Loucy (cell line): ENCODE measurements around the gene CALML3.

Source experiments
- H2AFZ ChIP-seq: fragments of 200-600 bp; sonication (generic); 2 replicates; pipeline ENCODE4 v1.6.0; 2016; ENCODE audit warnings: antibody characterized with exemption, mild to moderate bottlenecking, low read length, moderate library complexity
- H3F3A ChIP-seq: fragments of 200-600 bp; 2 replicates; pipeline ENCODE4 v1.6.0; 2016; ENCODE audit warnings: antibody characterized with exemption, low read depth, mild to moderate bottlenecking
- H3K27me3 ChIP-seq: fragments of 200-600 bp; sonication (generic); 2 replicates; pipeline ENCODE4 v1.6.1; 2014; ENCODE audit warnings: low read length, mild to moderate bottlenecking; ENCODE audit not compliant: insufficient read depth, poor library complexity, severe bottlenecking
- H3K36me3 ChIP-seq: fragments of 200-600 bp; sonication (generic); 2 replicates; pipeline ENCODE4 v1.6.1; 2016; ENCODE audit warnings: low read length; ENCODE audit not compliant: insufficient read depth
- H3K4me1 ChIP-seq: fragments of 200-600 bp; sonication (generic); 2 replicates; pipeline ENCODE4 v1.5.1; 2014; ENCODE audit warnings: low read length, mild to moderate bottlenecking; ENCODE audit not compliant: insufficient read depth, poor library complexity, severe bottlenecking
- H3K4me2 ChIP-seq: fragments of 200-600 bp; sonication (generic); 2 replicates; pipeline ENCODE4 v1.6.0; 2014; ENCODE audit warnings: antibody characterized with exemption, low read length, low read depth, mild to moderate bottlenecking; ENCODE audit not compliant: poor library complexity, severe bottlenecking
- H3K4me3 ChIP-seq: fragments of 200-600 bp; sonication (generic); 2 replicates; pipeline ENCODE4 v1.5.1; 2014; ENCODE audit warnings: low read length, mild to moderate bottlenecking, mixed read lengths; ENCODE audit not compliant: poor library complexity, severe bottlenecking
- H3K79me2 ChIP-seq: fragments of 200-600 bp; sonication (generic); 2 replicates; pipeline ENCODE4 v1.6.1; 2014; ENCODE audit warnings: low read length; ENCODE audit not compliant: insufficient read depth
- H3K9ac ChIP-seq: fragments of 200-600 bp; sonication (generic); 2 replicates; pipeline ENCODE4 v1.6.0; 2014; ENCODE audit warnings: mild to moderate bottlenecking, low read depth, low read length, moderate library complexity; ENCODE audit not compliant: poor library complexity, severe bottlenecking
- H3K9me2 ChIP-seq: fragments of 200-600 bp; sonication (generic); replicated peaks from 2 replicates; pipeline ENCODE4 v1.6.1; 2016; ENCODE audit warnings: low read depth, low read length, mixed read lengths
- H3K9me3 ChIP-seq: fragments of 200-600 bp; sonication (generic); 2 replicates; pipeline ENCODE4 v1.6.1; 2014; ENCODE audit warnings: mild to moderate bottlenecking, antibody characterized with exemption, low read length, low read depth; ENCODE audit not compliant: insufficient read depth
- H4K20me1 ChIP-seq: fragments of 200-600 bp; sonication (generic); 2 replicates; pipeline ENCODE4 v1.6.0; 2014; ENCODE audit warnings: antibody characterized with exemption, low read length, mild to moderate bottlenecking; ENCODE audit not compliant: insufficient read depth, poor library complexity, severe bottlenecking
- CTCF ChIP-seq: fragments of 200-600 bp; sonication (generic); conservative IDR thresholded peaks from 2 replicates; pipeline ENCODE4 v1.5.1; 2014; ENCODE audit warnings: mild to moderate bottlenecking, antibody characterized with exemption, low read length
- EZH2phosphoT487 ChIP-seq: fragments of 200-600 bp; IDR thresholded peaks from 2 replicates; pipeline ENCODE4 v1.6.1; 2018; ENCODE audit warnings: antibody characterized with exemption, mild to moderate bottlenecking, moderate library complexity, borderline replicate concordance

Gene CALML3

GRCh38 chr10:5531558-5532306, 7.0 kb downstream of the CALML3 start:
- Histone ChIP-seq H3K27me3 (no peaks in the 10 kb centered on the region), H2AFZ (no peak overlapping the region), H3K9me3 (no peaks in the 10 kb centered on the region), H4K20me1 (no peaks in the 10 kb centered on the region), H3K36me3 (no peaks in the 10 kb centered on the region), H3K79me2 (no peaks in the 10 kb centered on the region), H3K4me1 (no peaks in the 10 kb centered on the region), H3F3A (no peaks in the 10 kb centered on the region), H3K4me3 (no peak overlapping the region), H3K9ac (no peak overlapping the region), H3K4me2 (no peak overlapping the region), H3K9me2 (no peaks in the 10 kb centered on the region)
- TF ChIP-seq EZH2phosphoT487 = no peak
- TF ChIP-seq CTCF = no peak

DNA sequence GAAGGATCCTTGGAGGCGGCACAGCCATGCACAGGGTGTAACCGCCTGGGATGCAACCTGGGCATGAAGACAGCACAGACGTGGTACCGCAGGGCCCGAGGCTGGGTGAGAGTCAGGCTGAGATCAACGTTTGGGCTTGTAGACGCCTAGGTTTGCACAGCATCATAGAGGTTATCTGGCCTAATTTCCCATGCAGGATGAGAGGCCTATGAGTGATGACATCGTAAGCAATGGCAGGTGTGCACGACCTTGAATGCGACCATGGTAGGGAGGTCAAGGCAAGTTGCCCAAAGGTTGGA, 7.5 kb downstream of the CALML3 start:
- Histone ChIP-seq H4K20me1 (no peaks in the 10 kb centered on the region), H3K9me3 (no peaks in the 10 kb centered on the region), H3K4me3 (no peak overlapping the region), H3K9ac (no peak overlapping the region), H2AFZ (no peak overlapping the region), H3K79me2 (no peaks in the 10 kb centered on the region), H3K27me3 (no peaks in the 10 kb centered on the region), H3K36me3 (no peaks in the 10 kb centered on the region), H3K4me1 (no peaks in the 10 kb centered on the region), H3F3A (no peaks in the 10 kb centered on the region), H3K4me2 (no peak overlapping the region), H3K9me2 (no peaks in the 10 kb centered on the region)
- TF ChIP-seq EZH2phosphoT487 (no peak), CTCF (no peak)

DNA sequence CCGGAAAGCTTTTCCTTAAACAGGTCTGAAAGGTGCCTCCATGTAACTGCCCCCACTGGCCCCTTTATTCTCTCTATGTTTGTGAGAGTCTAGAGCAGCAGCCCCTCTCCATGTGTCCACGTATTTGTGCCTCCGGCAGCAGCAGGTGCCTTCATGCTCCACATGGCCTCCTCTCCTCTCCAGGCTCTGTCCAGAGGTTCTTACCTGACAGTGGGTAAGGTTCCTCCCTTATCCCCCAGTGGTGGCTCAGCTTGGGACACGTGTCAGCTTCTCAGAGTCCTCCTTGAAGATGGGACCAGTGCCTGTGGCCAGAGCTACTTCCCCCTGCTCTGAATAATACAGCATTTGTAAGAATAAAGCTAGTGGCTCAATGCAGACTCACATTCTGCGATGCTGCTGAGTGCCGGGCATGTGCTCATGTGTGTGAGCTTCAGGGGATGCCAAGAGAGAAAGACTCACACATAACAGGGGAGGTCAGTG, 7.9 kb downstream of the CALML3 start:
- Histone ChIP-seq H3K4me1 (no peaks in the 10 kb centered on the region), H3K9me2 (no peaks in the 10 kb centered on the region), H3K9ac (no peak overlapping the region), H2AFZ (no peak overlapping the region), H3F3A (no peaks in the 10 kb centered on the region), H3K9me3 (no peaks in the 10 kb centered on the region), H3K27me3 (no peaks in the 10 kb centered on the region), H3K4me3 (no peak overlapping the region), H3K4me2 (no peak overlapping the region), H3K79me2 (no peaks in the 10 kb centered on the region), H4K20me1 (no peaks in the 10 kb centered on the region), H3K36me3 (no peaks in the 10 kb centered on the region)
- no peak for TF ChIP-seq EZH2phosphoT487
- TF ChIP-seq CTCF = no peak
